AG09309 (cell line): ENCODE results near the gene SPN.
"Not testable (repeated sequence)": the region's sequence is repeated elsewhere in the genome, so short reads cannot be mapped to it uniquely, and the experiment has no call there.

ENCODE experiments used
- DNase-seq: peaks from one replicate; pipeline ENCODE4 v3.0.0-alpha.2; 2010; ENCODE audit warnings: low read depth
- H3K4me3 ChIP-seq: 2 replicates; pipeline ENCODE4 v1.5.1; 2011; ENCODE audit warnings: mild to moderate bottlenecking, low read depth, low read length, moderate library complexity; ENCODE audit not compliant: control insufficient read depth
- TF ChIP-seq, protein P1 (sequence below): IDR thresholded peaks from 2 replicates; pipeline ENCODE4 v1.5.1; 2011; ENCODE audit warnings: mild to moderate bottlenecking, low read depth, low read length, inconsistent platforms; ENCODE audit not compliant: insufficient read depth, control insufficient read depth; ENCODE audit errors: missing control alignments

SPN gene

DNA sequence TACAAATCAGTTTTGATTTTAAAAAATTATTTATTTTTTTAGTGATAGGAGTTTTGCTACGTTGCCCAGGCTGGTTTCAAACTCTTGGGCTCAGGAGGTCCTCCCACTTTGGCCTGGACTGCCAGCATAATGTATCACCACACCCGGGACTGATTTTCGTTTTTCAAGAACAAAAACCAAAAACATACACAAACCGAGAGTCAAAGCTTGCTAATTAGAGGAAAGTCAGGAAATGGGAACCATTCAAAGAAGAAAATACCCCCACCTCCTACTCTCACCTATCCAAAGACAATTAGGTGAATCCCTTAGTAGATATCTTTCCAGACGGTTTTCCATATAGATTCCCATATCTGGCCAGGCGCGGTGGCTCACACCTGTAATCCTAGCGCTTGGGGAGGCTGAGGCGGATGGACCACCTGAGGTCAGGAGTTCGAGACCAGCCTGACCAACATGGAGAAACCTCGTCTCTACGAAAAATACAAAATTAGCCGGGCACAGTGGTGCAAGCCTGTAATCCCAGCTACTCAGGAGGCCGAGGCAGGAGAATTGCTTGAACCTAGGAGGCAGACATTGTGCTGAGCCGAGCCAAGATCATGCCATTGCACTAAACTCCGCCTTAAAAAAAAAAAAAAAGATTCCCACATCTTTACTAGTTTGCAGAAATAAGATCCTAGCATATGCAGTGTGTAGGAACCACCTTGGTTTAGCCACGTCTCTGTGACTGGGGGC is 883 bp upstream of the SPN start:
- H3K4me3 ChIP-seq, result no peak overlapping the region
- TF ChIP-seq, protein P1, sequence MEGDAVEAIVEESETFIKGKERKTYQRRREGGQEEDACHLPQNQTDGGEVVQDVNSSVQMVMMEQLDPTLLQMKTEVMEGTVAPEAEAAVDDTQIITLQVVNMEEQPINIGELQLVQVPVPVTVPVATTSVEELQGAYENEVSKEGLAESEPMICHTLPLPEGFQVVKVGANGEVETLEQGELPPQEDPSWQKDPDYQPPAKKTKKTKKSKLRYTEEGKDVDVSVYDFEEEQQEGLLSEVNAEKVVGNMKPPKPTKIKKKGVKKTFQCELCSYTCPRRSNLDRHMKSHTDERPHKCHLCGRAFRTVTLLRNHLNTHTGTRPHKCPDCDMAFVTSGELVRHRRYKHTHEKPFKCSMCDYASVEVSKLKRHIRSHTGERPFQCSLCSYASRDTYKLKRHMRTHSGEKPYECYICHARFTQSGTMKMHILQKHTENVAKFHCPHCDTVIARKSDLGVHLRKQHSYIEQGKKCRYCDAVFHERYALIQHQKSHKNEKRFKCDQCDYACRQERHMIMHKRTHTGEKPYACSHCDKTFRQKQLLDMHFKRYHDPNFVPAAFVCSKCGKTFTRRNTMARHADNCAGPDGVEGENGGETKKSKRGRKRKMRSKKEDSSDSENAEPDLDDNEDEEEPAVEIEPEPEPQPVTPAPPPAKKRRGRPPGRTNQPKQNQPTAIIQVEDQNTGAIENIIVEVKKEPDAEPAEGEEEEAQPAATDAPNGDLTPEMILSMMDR, result no peak
- no peak for DNase-seq

DNA sequence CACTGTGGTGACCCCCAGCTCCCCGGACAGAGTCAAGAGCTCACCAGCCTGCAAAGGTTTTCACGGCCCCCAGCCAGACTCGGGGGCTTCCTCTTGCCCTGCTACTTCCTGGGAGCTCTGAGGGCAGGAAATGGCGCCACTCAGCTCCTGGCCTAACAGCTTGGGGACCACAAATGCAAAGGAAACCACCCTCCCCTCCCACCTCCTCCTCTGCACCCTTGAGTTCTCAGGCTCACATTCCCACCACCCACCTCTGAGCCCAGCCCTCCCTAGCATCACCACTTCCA is 375 bp upstream of the SPN start:
- H3K4me3 ChIP-seq, result no peak overlapping the region

DNA sequence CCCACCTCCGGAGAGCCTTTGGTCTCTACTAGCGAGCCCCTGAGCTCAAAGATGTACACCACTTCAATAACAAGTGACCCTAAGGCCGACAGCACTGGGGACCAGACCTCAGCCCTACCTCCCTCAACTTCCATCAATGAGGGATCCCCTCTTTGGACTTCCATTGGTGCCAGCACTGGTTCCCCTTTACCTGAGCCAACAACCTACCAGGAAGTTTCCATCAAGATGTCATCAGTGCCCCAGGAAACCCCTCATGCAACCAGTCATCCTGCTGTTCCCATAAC is 702 bp downstream of the SPN start:
- no peak for DNase-seq
- no peak overlapping the region for H3K4me3 ChIP-seq
- TF ChIP-seq, protein P1, result no peak

More for the DNA sequence above, 375 bp upstream of the SPN start:
- DNase-seq, result no peak
- TF ChIP-seq, protein P1, result no peak

DNA sequence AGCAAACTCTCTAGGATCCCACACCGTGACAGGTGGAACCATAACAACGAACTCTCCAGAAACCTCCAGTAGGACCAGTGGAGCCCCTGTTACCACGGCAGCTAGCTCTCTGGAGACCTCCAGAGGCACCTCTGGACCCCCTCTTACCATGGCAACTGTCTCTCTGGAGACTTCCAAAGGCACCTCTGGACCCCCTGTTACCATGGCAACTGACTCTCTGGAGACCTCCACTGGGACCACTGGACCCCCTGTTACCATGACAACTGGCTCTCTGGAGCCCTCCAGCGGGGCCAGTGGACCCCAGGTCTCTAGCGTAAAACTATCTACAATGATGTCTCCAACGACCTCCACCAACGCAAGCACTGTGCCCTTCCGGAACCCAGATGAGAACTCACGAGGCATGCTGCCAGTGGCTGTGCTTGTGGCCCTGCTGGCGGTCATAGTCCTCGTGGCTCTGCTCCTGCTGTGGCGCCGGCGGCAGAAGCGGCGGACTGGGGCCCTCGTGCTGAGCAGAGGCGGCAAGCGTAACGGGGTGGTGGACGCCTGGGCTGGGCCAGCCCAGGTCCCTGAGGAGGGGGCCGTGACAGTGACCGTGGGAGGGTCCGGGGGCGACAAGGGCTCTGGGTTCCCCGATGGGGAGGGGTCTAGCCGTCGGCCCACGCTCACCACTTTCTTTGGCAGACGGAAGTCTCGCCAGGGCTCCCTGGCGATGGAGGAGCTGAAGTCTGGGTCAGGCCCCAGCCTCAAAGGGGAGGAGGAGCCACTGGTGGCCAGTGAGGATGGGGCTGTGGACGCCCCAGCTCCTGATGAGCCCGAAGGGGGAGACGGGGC is 1.3 kb downstream of the SPN start:
- TF ChIP-seq, protein P1, result no peak
- DNase-seq, result no peak
- no peak overlapping the region for H3K4me3 ChIP-seq

DNA sequence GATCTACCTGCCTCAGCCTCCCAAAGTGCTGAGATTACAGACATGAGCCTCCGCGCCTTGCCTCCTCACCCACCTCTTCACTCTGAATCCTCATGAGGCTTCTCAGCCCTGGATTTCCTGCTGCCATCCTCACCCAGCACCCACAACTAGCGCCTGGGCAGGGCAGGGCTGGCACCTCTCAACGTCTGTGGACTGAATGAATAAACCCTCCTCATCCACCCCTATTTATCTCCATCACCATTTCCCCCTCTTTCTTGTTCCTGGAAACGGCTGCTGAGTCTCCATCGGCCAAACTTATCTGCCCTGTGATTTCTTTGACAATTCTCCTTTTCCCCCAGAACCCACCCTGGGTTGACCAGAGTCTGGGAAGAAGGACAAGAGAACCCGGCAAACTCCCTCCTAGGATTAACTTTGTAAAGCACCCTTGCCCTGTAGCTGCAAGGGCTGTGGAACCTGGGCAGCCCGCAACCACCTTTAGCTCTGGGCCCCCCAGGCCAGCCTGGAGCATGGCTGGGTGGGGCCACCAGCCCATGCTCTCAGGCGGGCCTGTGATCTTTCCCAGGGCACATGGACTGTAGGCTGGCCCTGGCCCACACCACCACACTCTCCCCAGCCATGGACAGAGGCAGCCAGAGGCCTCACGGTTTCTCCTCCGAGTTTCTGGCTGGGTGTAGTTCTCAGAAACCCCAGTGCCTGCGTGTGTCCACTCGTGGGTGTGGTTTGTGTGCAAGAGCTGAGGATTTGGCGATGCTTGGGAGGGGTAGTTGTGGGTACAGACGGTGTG is 2.4 kb downstream of the SPN start:
- TF ChIP-seq, protein P1, result no peak
- H3K4me3 ChIP-seq, result no peak overlapping the region
- DNase-seq, result no peak

DNA sequence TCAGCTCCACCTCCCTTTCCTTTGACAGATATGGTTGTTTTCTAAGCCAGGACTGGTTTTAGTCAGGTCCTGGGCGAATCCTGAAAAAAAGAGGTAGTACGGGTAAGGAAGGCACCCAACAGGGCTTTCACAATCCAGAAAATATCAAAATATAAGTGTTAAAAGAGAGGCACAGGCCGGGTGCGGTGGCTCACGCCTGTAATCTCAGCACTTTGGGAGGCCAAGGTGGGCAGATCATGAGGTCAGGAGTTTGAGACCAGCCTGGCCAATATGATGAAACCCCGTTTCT is 4.2 kb downstream of the SPN start:
- H3K4me3 ChIP-seq, result not testable (repeated sequence)

DNA sequence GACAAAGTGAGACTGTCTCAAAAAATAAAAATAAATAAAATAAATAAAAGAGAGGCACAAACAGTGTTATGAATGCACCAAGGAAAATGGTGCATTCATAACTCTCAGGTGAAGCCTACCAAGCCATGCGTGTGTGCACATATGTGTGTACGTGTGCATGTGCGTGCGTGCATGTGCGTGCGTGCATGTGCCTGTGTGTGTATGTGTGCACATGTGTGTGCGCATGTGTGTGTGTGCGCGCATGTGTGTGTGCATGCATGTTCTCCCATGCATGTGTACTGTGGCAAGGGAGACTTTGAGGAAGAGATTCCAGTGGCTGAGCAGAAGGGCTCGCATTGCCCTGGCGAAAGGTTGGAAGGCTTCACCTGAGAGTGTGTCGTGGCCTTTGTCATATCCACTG is 4.7 kb downstream of the SPN start:
- TF ChIP-seq, protein P1, result no peak
- no peak for DNase-seq
- H3K4me3 ChIP-seq, result no peak overlapping the region

More for the DNA sequence above, 4.2 kb downstream of the SPN start:
- not testable (repeated sequence) for DNase-seq
